Liver (tissue), 9 donors: Measurements from ENCODE around the gene ZNF32. TPM values are rescaled to one million over a fixed set of nuclear protein-coding genes. Genes with fewer than 3 reads are reported as not detected.

Experiments
- DNase-seq: peaks from one replicate; pipeline ENCODE4 v3.0.0-alpha.2; 2017; ENCODE audit warnings: low spot score
- H3K27ac ChIP-seq, 2 donors: one replicate each; pipeline ENCODE4 v1.7.0; 2013; ENCODE audit warnings: inconsistent platforms in 2 of 2, low read length in 2 of 2, control low read depth in 1 of 2, low read depth in 1 of 2, mild to moderate bottlenecking in 1 of 2
- H3K27me3 ChIP-seq, 4 donors: one replicate each; pipeline versions ENCODE4 v1.6.1 to v1.7.0; 2013; ENCODE audit warnings: low read length in 3 of 4, inconsistent platforms in 1 of 4, mild to moderate bottlenecking in 1 of 4, moderate library complexity in 1 of 4; ENCODE audit not compliant: control insufficient read depth in 4 of 4, insufficient read depth in 4 of 4
- H3K36me3 ChIP-seq, 4 donors: one replicate each; pipeline versions ENCODE4 v1.6.1 to v1.7.0; 2013; ENCODE audit warnings: low read length in 3 of 4, mild to moderate bottlenecking in 3 of 4, low read depth in 1 of 4, moderate library complexity in 1 of 4; ENCODE audit not compliant: control insufficient read depth in 4 of 4, insufficient read depth in 3 of 4
- H3K4me1 ChIP-seq, 4 donors: one replicate each; pipeline versions ENCODE4 v1.6.1 to v1.7.0; 2013; ENCODE audit warnings: low read length in 3 of 4, mild to moderate bottlenecking in 3 of 4, moderate library complexity in 1 of 4; ENCODE audit not compliant: control insufficient read depth in 4 of 4, insufficient read depth in 4 of 4
- H3K4me3 ChIP-seq, 3 donors: one replicate each; pipeline versions ENCODE4 v1.6.1 to v1.7.0; 2013; ENCODE audit warnings: low read length in 3 of 3, control low read depth in 1 of 3, low read depth in 1 of 3, mild to moderate bottlenecking in 1 of 3
- H3K9ac ChIP-seq, 2 donors: one replicate each; pipeline ENCODE4 v1.7.0; 2013; ENCODE audit warnings: low read length in 2 of 2, mild to moderate bottlenecking in 2 of 2, moderate library complexity in 2 of 2, control low read depth in 1 of 2, low read depth in 1 of 2
- H3K9me3 ChIP-seq, 4 donors: one replicate each; pipeline versions ENCODE4 v1.6.1 to v1.7.0; 2013; ENCODE audit warnings: low read length in 3 of 4; ENCODE audit not compliant: control insufficient read depth in 4 of 4
- EGR1 ChIP-seq, 2 donors: IDR thresholded peaks; 2 replicates each; pipeline ENCODE4 v1.6.1; 2016 to 2018; ENCODE audit warnings: antibody characterized with exemption in 2 of 2, low read depth in 2 of 2
- FOXA1 ChIP-seq: IDR thresholded peaks from 2 replicates; pipeline ENCODE4 v1.6.1; 2016; ENCODE audit warnings: antibody characterized with exemption
- FOXA2 ChIP-seq: IDR thresholded peaks from 2 replicates; pipeline ENCODE4 v1.6.1; 2016; ENCODE audit warnings: antibody characterized with exemption
- GABPA ChIP-seq, 2 donors: IDR thresholded peaks in 1 of 2; conservative IDR thresholded peaks in 1 of 2; 2 replicates each; pipeline ENCODE4 v1.6.1; 2016; ENCODE audit warnings: antibody characterized with exemption in 2 of 2, mild to moderate bottlenecking in 1 of 2, moderate library complexity in 1 of 2
- HNF4A ChIP-seq, 2 donors: conservative IDR thresholded peaks; 2 replicates each; pipeline ENCODE4 v1.6.1; 2016; ENCODE audit warnings: antibody characterized with exemption in 2 of 2, mild to moderate bottlenecking in 2 of 2
- HNF4G ChIP-seq: IDR thresholded peaks from 2 replicates; pipeline ENCODE4 v1.6.1; 2016; ENCODE audit warnings: antibody characterized with exemption
- JUND ChIP-seq, 2 donors: IDR thresholded peaks; 2 replicates each; pipeline ENCODE4 v1.6.1; 2016; ENCODE audit warnings: antibody characterized with exemption in 2 of 2
- NR2F2 ChIP-seq: IDR thresholded peaks from 2 replicates; pipeline ENCODE4 v1.6.1; 2016; ENCODE audit warnings: antibody characterized with exemption
- RAD21 ChIP-seq, 2 donors: IDR thresholded peaks; 2 replicates each; pipeline ENCODE4 v1.6.1; 2016; ENCODE audit warnings: antibody characterized with exemption in 2 of 2, mild to moderate bottlenecking in 2 of 2
- RXRA ChIP-seq, 2 donors: IDR thresholded peaks; 2 replicates each; pipeline ENCODE4 v1.6.1; 2017 to 2018; ENCODE audit warnings: antibody characterized with exemption in 2 of 2, mild to moderate bottlenecking in 1 of 2
- SP1 ChIP-seq: IDR thresholded peaks from 2 replicates; pipeline ENCODE4 v1.6.1; 2018; ENCODE audit warnings: antibody characterized with exemption, mild to moderate bottlenecking
- TAF1 ChIP-seq: conservative IDR thresholded peaks from 2 replicates; pipeline ENCODE4 v1.6.1; 2016; ENCODE audit warnings: antibody characterized with exemption, mild to moderate bottlenecking
- YY1 ChIP-seq: IDR thresholded peaks from 2 replicates; pipeline ENCODE4 v1.6.1; 2016; ENCODE audit warnings: antibody characterized with exemption, mild to moderate bottlenecking
- WGBS: extraction: QIAGEN DNeasy Blood & Tissue Kit; methylation state at CpG from one replicate; pipeline ENCODE4 v1.1.7; 2013; 5-methylcytosine and 5-hydroxymethylcytosine counted together
- polyA plus RNA-seq, 2 donors: library from polyadenylated mRNA; stranded (reverse) in 1 of 2; unstranded in 1 of 2; fragments of 200-250 nt in 1 of 2; fragments of >200 nt in 1 of 2; fragmentation: Nextera tagmentation in 1 of 2; extraction: Ambion mirVana in 1 of 2; gene quantifications; one replicate each; pipeline versions ENCODE4 v1.2.1 to v1.2.3, GENCODE V29; 2013 to 2015
- total RNA-seq, 2 donors: library from RNA; depleted of rRNA; stranded (reverse); fragments of >200 nt; gene quantifications; one replicate each; pipeline ENCODE4 v1.2.3, GENCODE V29; 2014
- TF ChIP-seq, protein P1 (sequence below): IDR thresholded peaks from 2 replicates; pipeline ENCODE4 v1.6.1; 2016; ENCODE audit warnings: antibody characterized with exemption
- TF ChIP-seq, protein P2 (sequence below): IDR thresholded peaks from 2 replicates; pipeline ENCODE4 v1.6.1; 2016; ENCODE audit warnings: antibody characterized with exemption, mild to moderate bottlenecking
- TF ChIP-seq, protein P3 (sequence below): fragments of 150-350 bp; IDR thresholded peaks from 2 replicates; pipeline ENCODE4 v1.5.1; 2017; ENCODE audit warnings: improper control_type of control experiment, low read depth, low read length; ENCODE audit not compliant: missing input control
- TF ChIP-seq, protein P4 (sequence below): IDR thresholded peaks from 2 replicates; pipeline ENCODE4 v1.6.1; 2016; ENCODE audit warnings: antibody characterized with exemption
- TF ChIP-seq, protein P5 (sequence below): IDR thresholded peaks from 2 replicates; pipeline ENCODE4 v1.6.1; 2016; ENCODE audit warnings: antibody characterized with exemption
- donor health status: healthy.
- donor health status: healthy.
- donor health status: healthy.
- donor health status: healthy.
- donor health status: healthy.

ZNF32 gene
- total and polyA plus RNA-seq, 4 donors = 6.5 to 19.9 (median 12.5) TPM

GRCh38 chr10:43647576-43647975 lies 1.1 kb downstream of the ZNF32 start:
- Histone ChIP-seq H3K4me3 (peak overlapping the region in 1 of 3 donors; percentile 4), H3K4me1 (peaks cover 2 to 9% (median 3%) of the 10 kb centered on the region in 4 donors), H3K27ac (no peak overlapping the region), H3K27me3 (no peaks in the 10 kb centered on the region), H3K9me3 (peaks cover 26 to 45% (median 36%) of the 10 kb centered on the region in 4 donors), H3K9ac (no peak overlapping the region), H3K36me3 (peaks cover 14 to 35% (median 33%) of the 10 kb centered on the region in 4 donors)
- 91% methylated on average over 6 of the region's 6 CpGs for WGBS
- TF ChIP-seq, protein P1, sequence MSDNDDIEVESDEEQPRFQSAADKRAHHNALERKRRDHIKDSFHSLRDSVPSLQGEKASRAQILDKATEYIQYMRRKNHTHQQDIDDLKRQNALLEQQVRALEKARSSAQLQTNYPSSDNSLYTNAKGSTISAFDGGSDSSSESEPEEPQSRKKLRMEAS = no peak
- TF ChIP-seq TAF1 (no peak), HNF4A (conservative IDR thresholded peaks at IDR 0.05) (peak in 1 of 2 donors; percentile 11), FOXA1 (no peak)
- TF ChIP-seq, protein P2, sequence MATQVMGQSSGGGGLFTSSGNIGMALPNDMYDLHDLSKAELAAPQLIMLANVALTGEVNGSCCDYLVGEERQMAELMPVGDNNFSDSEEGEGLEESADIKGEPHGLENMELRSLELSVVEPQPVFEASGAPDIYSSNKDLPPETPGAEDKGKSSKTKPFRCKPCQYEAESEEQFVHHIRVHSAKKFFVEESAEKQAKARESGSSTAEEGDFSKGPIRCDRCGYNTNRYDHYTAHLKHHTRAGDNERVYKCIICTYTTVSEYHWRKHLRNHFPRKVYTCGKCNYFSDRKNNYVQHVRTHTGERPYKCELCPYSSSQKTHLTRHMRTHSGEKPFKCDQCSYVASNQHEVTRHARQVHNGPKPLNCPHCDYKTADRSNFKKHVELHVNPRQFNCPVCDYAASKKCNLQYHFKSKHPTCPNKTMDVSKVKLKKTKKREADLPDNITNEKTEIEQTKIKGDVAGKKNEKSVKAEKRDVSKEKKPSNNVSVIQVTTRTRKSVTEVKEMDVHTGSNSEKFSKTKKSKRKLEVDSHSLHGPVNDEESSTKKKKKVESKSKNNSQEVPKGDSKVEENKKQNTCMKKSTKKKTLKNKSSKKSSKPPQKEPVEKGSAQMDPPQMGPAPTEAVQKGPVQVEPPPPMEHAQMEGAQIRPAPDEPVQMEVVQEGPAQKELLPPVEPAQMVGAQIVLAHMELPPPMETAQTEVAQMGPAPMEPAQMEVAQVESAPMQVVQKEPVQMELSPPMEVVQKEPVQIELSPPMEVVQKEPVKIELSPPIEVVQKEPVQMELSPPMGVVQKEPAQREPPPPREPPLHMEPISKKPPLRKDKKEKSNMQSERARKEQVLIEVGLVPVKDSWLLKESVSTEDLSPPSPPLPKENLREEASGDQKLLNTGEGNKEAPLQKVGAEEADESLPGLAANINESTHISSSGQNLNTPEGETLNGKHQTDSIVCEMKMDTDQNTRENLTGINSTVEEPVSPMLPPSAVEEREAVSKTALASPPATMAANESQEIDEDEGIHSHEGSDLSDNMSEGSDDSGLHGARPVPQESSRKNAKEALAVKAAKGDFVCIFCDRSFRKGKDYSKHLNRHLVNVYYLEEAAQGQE = no peak
- no peak for DNase-seq

GRCh38 chr10:43645866-43646265 lies 2.8 kb downstream of the ZNF32 start:
- Histone ChIP-seq H3K27me3 (no peaks in the 10 kb centered on the region), H3K9ac (no peak overlapping the region), H3K36me3 (peaks cover 14 to 39% (median 33%) of the 10 kb centered on the region in 4 donors), H3K4me3 (peak overlapping the region in 2 of 3 donors; percentile 39 to 47), H3K27ac (no peak overlapping the region), H3K4me1 (peaks cover 2 to 9% (median 3%) of the 10 kb centered on the region in 4 donors), H3K9me3 (peaks cover 36 to 59% (median 44%) of the 10 kb centered on the region in 4 donors)
- no peak for DNase-seq
- no peak for TF ChIP-seq FOXA1
- TF ChIP-seq, protein P2 = no peak
- no peak for TF ChIP-seq RAD21 (IDR thresholded peaks at IDR 0.05)
- no peak for TF ChIP-seq NR2F2
- TF ChIP-seq RXRA (IDR thresholded peaks at IDR 0.05) = no peak
- no peak for TF ChIP-seq JUND (IDR thresholded peaks at IDR 0.05)
- TF ChIP-seq, protein P3, sequence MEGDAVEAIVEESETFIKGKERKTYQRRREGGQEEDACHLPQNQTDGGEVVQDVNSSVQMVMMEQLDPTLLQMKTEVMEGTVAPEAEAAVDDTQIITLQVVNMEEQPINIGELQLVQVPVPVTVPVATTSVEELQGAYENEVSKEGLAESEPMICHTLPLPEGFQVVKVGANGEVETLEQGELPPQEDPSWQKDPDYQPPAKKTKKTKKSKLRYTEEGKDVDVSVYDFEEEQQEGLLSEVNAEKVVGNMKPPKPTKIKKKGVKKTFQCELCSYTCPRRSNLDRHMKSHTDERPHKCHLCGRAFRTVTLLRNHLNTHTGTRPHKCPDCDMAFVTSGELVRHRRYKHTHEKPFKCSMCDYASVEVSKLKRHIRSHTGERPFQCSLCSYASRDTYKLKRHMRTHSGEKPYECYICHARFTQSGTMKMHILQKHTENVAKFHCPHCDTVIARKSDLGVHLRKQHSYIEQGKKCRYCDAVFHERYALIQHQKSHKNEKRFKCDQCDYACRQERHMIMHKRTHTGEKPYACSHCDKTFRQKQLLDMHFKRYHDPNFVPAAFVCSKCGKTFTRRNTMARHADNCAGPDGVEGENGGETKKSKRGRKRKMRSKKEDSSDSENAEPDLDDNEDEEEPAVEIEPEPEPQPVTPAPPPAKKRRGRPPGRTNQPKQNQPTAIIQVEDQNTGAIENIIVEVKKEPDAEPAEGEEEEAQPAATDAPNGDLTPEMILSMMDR = no peak
- TF ChIP-seq, protein P1 = no peak
- TF ChIP-seq EGR1 (IDR thresholded peaks at IDR 0.05; ENCODE audit: low read depth in 2 of 2) = no peak
- TF ChIP-seq, protein P4, sequence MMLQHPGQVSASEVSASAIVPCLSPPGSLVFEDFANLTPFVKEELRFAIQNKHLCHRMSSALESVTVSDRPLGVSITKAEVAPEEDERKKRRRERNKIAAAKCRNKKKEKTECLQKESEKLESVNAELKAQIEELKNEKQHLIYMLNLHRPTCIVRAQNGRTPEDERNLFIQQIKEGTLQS = no peak
- no peak for TF ChIP-seq TAF1
- TF ChIP-seq, protein P5, sequence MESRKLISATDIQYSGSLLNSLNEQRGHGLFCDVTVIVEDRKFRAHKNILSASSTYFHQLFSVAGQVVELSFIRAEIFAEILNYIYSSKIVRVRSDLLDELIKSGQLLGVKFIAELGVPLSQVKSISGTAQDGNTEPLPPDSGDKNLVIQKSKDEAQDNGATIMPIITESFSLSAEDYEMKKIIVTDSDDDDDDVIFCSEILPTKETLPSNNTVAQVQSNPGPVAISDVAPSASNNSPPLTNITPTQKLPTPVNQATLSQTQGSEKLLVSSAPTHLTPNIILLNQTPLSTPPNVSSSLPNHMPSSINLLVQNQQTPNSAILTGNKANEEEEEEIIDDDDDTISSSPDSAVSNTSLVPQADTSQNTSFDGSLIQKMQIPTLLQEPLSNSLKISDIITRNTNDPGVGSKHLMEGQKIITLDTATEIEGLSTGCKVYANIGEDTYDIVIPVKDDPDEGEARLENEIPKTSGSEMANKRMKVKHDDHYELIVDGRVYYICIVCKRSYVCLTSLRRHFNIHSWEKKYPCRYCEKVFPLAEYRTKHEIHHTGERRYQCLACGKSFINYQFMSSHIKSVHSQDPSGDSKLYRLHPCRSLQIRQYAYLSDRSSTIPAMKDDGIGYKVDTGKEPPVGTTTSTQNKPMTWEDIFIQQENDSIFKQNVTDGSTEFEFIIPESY = no peak
- TF ChIP-seq SP1 = no peak
- no peak for TF ChIP-seq FOXA2
- TF ChIP-seq GABPA (IDR thresholded peaks at IDR 0.05 in 1 of 2, conservative IDR thresholded peaks at IDR 0.05 in 1 of 2) = no peak
- TF ChIP-seq HNF4A (conservative IDR thresholded peaks at IDR 0.05) = no peak
- TF ChIP-seq YY1 = no peak
- TF ChIP-seq HNF4G = no peak
- WGBS = 98% methylated on average over 4 of the region's 4 CpGs
